ENCODE data around the gene FSD1L. TPM values are rescaled to one million over a fixed set of nuclear protein-coding genes. Genes with fewer than 3 reads are reported as not detected.
"Not testable (repeated sequence)": the region's sequence is repeated elsewhere in the genome, so short reads cannot be mapped to it uniquely, and the experiment has no call there.

FSD1L gene
- polyA plus RNA-seq, 3 donors, result 0.96 to 3.2 (median 1.5) TPM

GRCh38 chr9:105557804-105558610, 110.2 kb downstream of the FSD1L start, which contains the start of gene FKTN:
TSS of gene FKTN (plus strand) at chr9:105558131. CDS start at chr9:105575033, 16,902 bp downstream.
- no peaks in the 10 kb centered on the region for H4K20me1 ChIP-seq (ENCODE audit: insufficient read depth, low read length)
- peaks cover 6 to 9% of the 10 kb centered on the region in 2 donors for H3K4me1 ChIP-seq (ENCODE audit: control insufficient read depth in 1 of 2, insufficient read depth in 2 of 2, low read length in 2 of 2)
- H3K27ac ChIP-seq (ENCODE audit: low read depth in 1 of 2, low read length in 2 of 2), result peak within 1 kb of the TSS; percentile 19 to 60
- DNase-seq, result peak; percentile 61 to 71 (median 70)
- Mint-ChIP-seq H3K27me3 (ENCODE audit: low read depth in 3 of 3) (peaks cover 0 to 1% (median 0%) of the 10 kb centered on the region in 3 donors), H3K36me3 (peaks cover 8 to 13% of the 10 kb centered on the region in 2 donors), H3K4me1 (peaks cover 14% of the 10 kb centered on the region), H3K27ac (peak within 1 kb of the TSS in 6 of 7 donors; percentile 57 to 81 (median 74)), H3K9me3 (peaks cover 9 to 20% (median 13%) of the 10 kb centered on the region in 7 donors), H3K4me3 (peak within 1 kb of the TSS; percentile 95 to 97)
- under 1% methylated on average over 45 of the region's 49 CpGs for WGBS (ENCODE audit: insufficient coverage)
- peak within 1 kb of the TSS; percentile 67 for H3K9ac ChIP-seq (ENCODE audit: insufficient read depth, low read length, poor library complexity, severe bottlenecking)
- no peaks in the 10 kb centered on the region for H3K36me3 ChIP-seq (replicated peaks in 1 of 2; ENCODE audit: control insufficient read depth in 1 of 2, insufficient read depth in 2 of 2, low read length in 2 of 2)
- no peak for TF ChIP-seq CTCF (IDR thresholded peaks at IDR 0.05)
- H3K27me3 ChIP-seq (ENCODE audit: control insufficient read depth in 2 of 2, insufficient read depth in 2 of 2, low read length in 2 of 2), result no peaks in the 10 kb centered on the region
- peak within 1 kb of the TSS; percentile 98 for H2AFZ ChIP-seq (ENCODE audit: insufficient read depth, low read depth, low read length, poor library complexity, severe bottlenecking)
- intact Hi-C loops (cut with micrococcal nuclease), result loop anchor here in 1 of 2 donors (10.0 kb wide), 1 partner anchor 123 kb away; no protein-coding TSS in a partner anchor
- peak within 1 kb of the TSS; percentile 84 for H3K4me2 ChIP-seq (replicated peaks; ENCODE audit: extremely low read depth, low read length, poor library complexity, severe bottlenecking)
- H3K9me3 ChIP-seq (replicated peaks in 1 of 2; ENCODE audit: control insufficient read depth in 1 of 2, insufficient read depth in 1 of 2, low read length in 2 of 2), result peaks cover 8 to 13% of the 10 kb centered on the region in 2 donors
- H3K79me2 ChIP-seq (ENCODE audit: insufficient read depth, low read length), result no peaks in the 10 kb centered on the region
- H3K4me3 ChIP-seq (replicated peaks in 1 of 3; ENCODE audit: low read depth in 2 of 3, low read length in 3 of 3), result peak within 1 kb of the TSS; percentile 70 to 91 (median 75)

- Histone ChIP-seq H3K36me3 (replicated peaks in 1 of 2; ENCODE audit: control insufficient read depth in 1 of 2, insufficient read depth in 2 of 2, low read length in 2 of 2) (peaks cover 6 to 10% of the 10 kb centered on the region in 2 donors), H4K20me1 (ENCODE audit: insufficient read depth, low read length) (no peaks in the 10 kb centered on the region), H3K27ac (ENCODE audit: low read depth in 1 of 2, low read length in 2 of 2) (no peak overlapping the region), H3K4me1 (ENCODE audit: control insufficient read depth in 1 of 2, insufficient read depth in 2 of 2, low read length in 2 of 2) (no peaks in the 10 kb centered on the region), H3K27me3 (ENCODE audit: control insufficient read depth in 2 of 2, insufficient read depth in 2 of 2, low read length in 2 of 2) (no peaks in the 10 kb centered on the region), H3K9me3 (replicated peaks in 1 of 2; ENCODE audit: control insufficient read depth in 1 of 2, insufficient read depth in 1 of 2, low read length in 2 of 2) (peaks cover 6 to 8% of the 10 kb centered on the region in 2 donors), H3K4me2 (replicated peaks; ENCODE audit: extremely low read depth, low read length, poor library complexity, severe bottlenecking) (no peak overlapping the region), H3K4me3 (replicated peaks in 1 of 3; ENCODE audit: low read depth in 2 of 3, low read length in 3 of 3) (no peak overlapping the region), H3K79me2 (ENCODE audit: insufficient read depth, low read length) (no peaks in the 10 kb centered on the region), H2AFZ (ENCODE audit: insufficient read depth, low read depth, low read length, poor library complexity, severe bottlenecking) (no peak overlapping the region), H3K9ac (ENCODE audit: insufficient read depth, low read length, poor library complexity, severe bottlenecking) (no peak overlapping the region)
- no peak for DNase-seq
- H3K36me3 Mint-ChIP-seq, result peaks cover 18 to 26% of the 10 kb centered on the region in 2 donors
- no peak for TF ChIP-seq CTCF (IDR thresholded peaks at IDR 0.05)
- H3K27me3 Mint-ChIP-seq (ENCODE audit: low read depth in 3 of 3), result no peaks in the 10 kb centered on the region
- H3K4me3 Mint-ChIP-seq, result no peak overlapping the region
- H3K4me1 Mint-ChIP-seq, result no peaks in the 10 kb centered on the region
- H3K27ac Mint-ChIP-seq, result no peak overlapping the region
- intact Hi-C loops (cut with micrococcal nuclease), result no loop called here
- peaks cover 11 to 19% (median 16%) of the 10 kb centered on the region in 7 donors for H3K9me3 Mint-ChIP-seq
Observed at GRCh38 chr9:105572455-105572854, 124.6 kb downstream of the FSD1L start.

DNA sequence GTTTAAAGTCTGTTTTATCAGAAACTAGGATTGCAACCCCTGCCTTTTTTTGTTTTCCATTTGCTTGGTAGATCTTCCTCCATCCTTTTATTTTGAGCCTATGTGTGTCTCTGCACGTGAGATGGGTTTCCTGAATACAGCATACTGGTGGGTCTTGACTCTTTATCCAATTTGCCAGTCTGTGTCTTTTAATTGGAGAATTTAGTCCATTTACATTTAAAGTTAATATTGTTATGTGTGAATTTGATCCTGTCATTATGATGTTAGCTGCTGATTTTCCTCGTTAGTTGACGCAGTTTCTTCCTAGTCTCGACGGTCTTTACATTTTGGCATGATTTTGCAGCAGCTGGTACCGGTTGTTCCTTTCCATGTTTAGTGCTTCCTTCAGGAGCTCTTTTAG, 132.1 kb downstream of the FSD1L start:
- H3K27ac ChIP-seq (ENCODE audit: low read depth in 1 of 2, low read length in 2 of 2); DNase-seq; H3K4me2 ChIP-seq (replicated peaks; ENCODE audit: extremely low read depth, low read length, poor library complexity, severe bottlenecking); H3K9ac ChIP-seq (ENCODE audit: insufficient read depth, low read length, poor library complexity, severe bottlenecking); H3K79me2 ChIP-seq (ENCODE audit: insufficient read depth, low read length); H2AFZ ChIP-seq (ENCODE audit: insufficient read depth, low read depth, low read length, poor library complexity, severe bottlenecking); H3K4me3 Mint-ChIP-seq; intact Hi-C loops (cut with micrococcal nuclease); H3K4me3 ChIP-seq (replicated peaks in 1 of 3; ENCODE audit: low read depth in 2 of 3, low read length in 3 of 3); H3K4me1 ChIP-seq (ENCODE audit: control insufficient read depth in 1 of 2, insufficient read depth in 2 of 2, low read length in 2 of 2); H3K9me3 ChIP-seq (replicated peaks in 1 of 2; ENCODE audit: control insufficient read depth in 1 of 2, insufficient read depth in 1 of 2, low read length in 2 of 2); H3K27ac Mint-ChIP-seq; H4K20me1 ChIP-seq (ENCODE audit: insufficient read depth, low read length); H3K27me3 ChIP-seq (ENCODE audit: control insufficient read depth in 2 of 2, insufficient read depth in 2 of 2, low read length in 2 of 2); H3K27me3 Mint-ChIP-seq (ENCODE audit: low read depth in 3 of 3); H3K4me1 Mint-ChIP-seq: not testable (repeated sequence)
- Mint-ChIP-seq H3K36me3 (peaks cover 18 to 31% of the 10 kb centered on the region in 2 donors), H3K9me3 (peaks cover 2 to 12% (median 6%) of the 10 kb centered on the region in 7 donors)
- WGBS (ENCODE audit: insufficient coverage), result no CpG with 5 or more reads among the region's 6 CpGs
- peaks cover 6 to 11% of the 10 kb centered on the region in 2 donors for H3K36me3 ChIP-seq (replicated peaks in 1 of 2; ENCODE audit: control insufficient read depth in 1 of 2, insufficient read depth in 2 of 2, low read length in 2 of 2)
